ENCODE results near the gene CPA5. TPM values are rescaled to one million over a fixed set of nuclear protein-coding genes. Genes with fewer than 3 reads are reported as not detected.

CPA5 gene
- total RNA-seq, 2 experiments from 2014 or later: not detected

- Histone ChIP-seq H3K27ac (ENCODE audit: low read depth in 1 of 2, low read length in 2 of 2) (no peak overlapping the region), H3K4me1 (ENCODE audit: insufficient read depth, low read length) (no peaks in the 10 kb centered on the region), H3K9me3 (ENCODE audit: control insufficient read depth in 1 of 2, insufficient read depth in 1 of 2, low read length in 2 of 2) (no peaks in the 10 kb centered on the region), H3K27me3 (ENCODE audit: control insufficient read depth in 1 of 2, insufficient read depth in 2 of 2, low read length in 2 of 2) (no peaks in the 10 kb centered on the region), H3K36me3 (ENCODE audit: insufficient read depth, low read length) (no peaks in the 10 kb centered on the region), H3K4me3 (ENCODE audit: low read length) (no peak overlapping the region)
- ATAC-seq (ENCODE audit: poor library complexity) (no peak), DNase-seq (no peak)
- no peaks in the 10 kb centered on the region for H3K36me3 Mint-ChIP-seq (ENCODE audit: low read depth)
- no peak overlapping the region for H3K27ac Mint-ChIP-seq
- no peak overlapping the region for H3K4me3 Mint-ChIP-seq
- H3K4me1 Mint-ChIP-seq (ENCODE audit: low read depth): no peaks in the 10 kb centered on the region
- POLR2A ChIA-PET: no interaction called here
- TF ChIP-seq CTCF (IDR thresholded peaks at IDR 0.05): no peak
- no peaks in the 10 kb centered on the region for H3K9me3 Mint-ChIP-seq
- CTCF ChIA-PET: no interaction called here
- intact Hi-C loops (cut with DNase I, micrococcal nuclease): no loop called here
- H3K27me3 Mint-ChIP-seq: no peaks in the 10 kb centered on the region
Measured at GRCh38 chr7:130303982-130304381, 40.6 kb upstream of the CPA5 start.

GRCh38 chr7:130304878-130305277, 39.7 kb upstream of the CPA5 start:
- no peak overlapping the region for H3K27ac ChIP-seq (ENCODE audit: low read depth in 1 of 2, low read length in 2 of 2)
- DNase-seq (no peak), ATAC-seq (ENCODE audit: poor library complexity) (no peak)
- no peak overlapping the region for H3K4me3 ChIP-seq (ENCODE audit: low read length)
- Mint-ChIP-seq H3K36me3 (ENCODE audit: low read depth) (no peaks in the 10 kb centered on the region), H3K27ac (no peak overlapping the region), H3K4me3 (no peak overlapping the region), H3K9me3 (no peaks in the 10 kb centered on the region), H3K4me1 (ENCODE audit: low read depth) (no peaks in the 10 kb centered on the region), H3K27me3 (no peaks in the 10 kb centered on the region)
- H3K4me1 ChIP-seq (ENCODE audit: insufficient read depth, low read length): no peaks in the 10 kb centered on the region
- no peaks in the 10 kb centered on the region for H3K36me3 ChIP-seq (ENCODE audit: insufficient read depth, low read length)
- TF ChIP-seq CTCF (IDR thresholded peaks at IDR 0.05): no peak
- CTCF ChIA-PET: interaction anchor here (0.8 kb wide), 1 partner anchor 9 kb away, joined by 3 read pairs; no protein-coding TSS in a partner anchor
- POLR2A ChIA-PET: no interaction called here
- no peaks in the 10 kb centered on the region for H3K27me3 ChIP-seq (ENCODE audit: control insufficient read depth in 1 of 2, insufficient read depth in 2 of 2, low read length in 2 of 2)
- H3K9me3 ChIP-seq (ENCODE audit: control insufficient read depth in 1 of 2, insufficient read depth in 1 of 2, low read length in 2 of 2): no peaks in the 10 kb centered on the region
- intact Hi-C loops (cut with DNase I, micrococcal nuclease): no loop called here

- no peaks in the 10 kb centered on the region for H3K9me3 Mint-ChIP-seq
- no peak for TF ChIP-seq CTCF (IDR thresholded peaks at IDR 0.05)
- Histone ChIP-seq H3K36me3 (ENCODE audit: insufficient read depth, low read length) (no peaks in the 10 kb centered on the region), H3K27me3 (ENCODE audit: control insufficient read depth in 1 of 2, insufficient read depth in 2 of 2, low read length in 2 of 2) (no peaks in the 10 kb centered on the region), H3K4me1 (ENCODE audit: insufficient read depth, low read length) (no peaks in the 10 kb centered on the region), H3K4me3 (ENCODE audit: low read length) (no peak overlapping the region), H3K9me3 (ENCODE audit: control insufficient read depth in 1 of 2, insufficient read depth in 1 of 2, low read length in 2 of 2) (no peaks in the 10 kb centered on the region), H3K27ac (ENCODE audit: low read depth in 1 of 2, low read length in 2 of 2) (no peak overlapping the region)
- no peaks in the 10 kb centered on the region for H3K36me3 Mint-ChIP-seq (ENCODE audit: low read depth)
- ChIA-PET CTCF (interaction anchor here (0.8 kb wide), 1 partner anchor 9 kb away, joined by 3 read pairs; no protein-coding TSS in a partner anchor), POLR2A (no interaction called here)
- H3K4me3 Mint-ChIP-seq: no peak overlapping the region
- H3K27ac Mint-ChIP-seq: no peak overlapping the region
- ATAC-seq (ENCODE audit: poor library complexity) (no peak), DNase-seq (no peak)
- intact Hi-C loops (cut with DNase I, micrococcal nuclease): no loop called here
- H3K4me1 Mint-ChIP-seq (ENCODE audit: low read depth): no peaks in the 10 kb centered on the region
- H3K27me3 Mint-ChIP-seq: no peaks in the 10 kb centered on the region
Measured at GRCh38 chr7:130305433-130306042, 39.1 kb upstream of the CPA5 start.

Measured in CD4-positive, alpha-beta T cell (primary cell).